Transverse colon (tissue), 3 donors: ENCODE data around the gene FAM83G.
"Not testable (repeated sequence)": the region's sequence is repeated elsewhere in the genome, so short reads cannot be mapped to it uniquely, and the experiment has no call there.

Source experiments
- CTCF ChIP-seq, 5 experiments: fragments of 200-600 bp in 3 of 5; fragments of 450-650 bp in 2 of 5; sonication (generic) in 3 of 5; IDR thresholded peaks; 1 replicate in 2 of 5; 2 replicates in 3 of 5; pipeline ENCODE4 v1.5.1; 2016 to 2017; ENCODE audit warnings: antibody characterized with exemption in 5 of 5, inconsistent platforms in 3 of 5, mild to moderate bottlenecking in 2 of 5, moderate library complexity in 1 of 5
- EP300 ChIP-seq: sonication (generic); formaldehyde crosslinking; IDR thresholded peaks from one replicate; pipeline ENCODE4 v1.6.1; 2017; ENCODE audit warnings: antibody characterized with exemption, low read depth
- POLR2A ChIP-seq: fragments of 450-650 bp; IDR thresholded peaks from one replicate; pipeline ENCODE4 v1.6.1; 2016; ENCODE audit warnings: antibody characterized with exemption, mild to moderate bottlenecking, moderate library complexity

GRCh38 chr17:19046782-19047375, 42.3 kb upstream of the FAM83G start, which contains the start of gene GRAP:
- not testable (repeated sequence) for TF ChIP-seq CTCF (IDR thresholded peaks at IDR 0.05); POLR2A; EP300
